NCI-H1694 (cell line): ENCODE data around the gene CISD3.

Source experiments
- DNase-seq: peaks from one replicate; lab custom pipeline; 2025; lab: John Stamatoyannopoulos, UW

CISD3 gene

GRCh38 chr17:38729886-38730525 lies at the start of gene CISD3:
Gene CISD3 (plus strand): TSS chr17:38730341. CDS start chr17:38730359, 18 bp downstream.
- DNase-seq = peak; percentile 60

- DNase-seq = no peak
Measured at GRCh38 chr17:38681096-38681495, 49.0 kb upstream of the CISD3 start.

DNA sequence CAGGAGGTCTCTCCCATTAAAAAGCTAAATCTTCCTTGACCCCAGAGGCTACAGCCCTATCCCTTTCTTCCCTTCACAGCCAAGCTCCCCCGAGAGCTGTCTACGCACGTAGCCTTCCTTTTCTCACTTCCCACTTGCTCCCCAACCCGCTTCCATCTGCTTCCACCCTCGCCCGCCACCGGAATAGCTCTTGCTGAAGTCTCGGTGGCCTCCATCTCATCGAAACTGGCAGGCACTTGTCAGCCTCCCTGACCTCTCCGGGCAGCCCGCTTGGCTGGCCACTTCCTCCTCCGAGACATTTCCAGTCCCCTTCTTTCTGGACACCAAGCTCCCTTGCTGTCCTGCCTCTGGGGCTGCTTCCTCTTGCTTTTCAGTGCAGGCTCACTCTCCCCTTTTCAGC lies 44.6 kb upstream of the CISD3 start:
- DNase-seq = no peak

- DNase-seq = no peak
Measured at GRCh38 chr17:38687286-38687685, 42.9 kb upstream of the CISD3 start.

DNA sequence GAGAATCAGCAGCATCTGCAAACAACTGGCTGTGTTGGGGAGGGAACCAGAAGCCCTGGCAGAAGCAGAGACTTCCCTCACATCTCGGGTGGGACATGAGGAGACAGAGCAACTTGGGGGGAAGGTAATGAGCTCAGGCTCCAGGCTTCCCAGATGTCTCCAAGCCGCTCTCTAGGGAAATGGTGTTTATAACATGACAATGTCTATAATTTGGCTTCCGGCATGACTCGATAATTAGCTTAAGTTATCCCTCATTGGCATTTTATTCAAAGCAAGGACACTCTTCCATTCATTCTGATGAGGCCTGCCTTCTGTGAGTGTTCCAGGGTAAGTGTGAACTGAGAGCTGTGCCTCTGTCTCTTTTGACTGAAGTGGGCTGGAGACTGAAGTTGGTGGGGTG lies 39.8 kb upstream of the CISD3 start:
- DNase-seq = no peak

GRCh38 chr17:38691154-38691553 lies 39.0 kb upstream of the CISD3 start:
- DNase-seq = no peak

DNA sequence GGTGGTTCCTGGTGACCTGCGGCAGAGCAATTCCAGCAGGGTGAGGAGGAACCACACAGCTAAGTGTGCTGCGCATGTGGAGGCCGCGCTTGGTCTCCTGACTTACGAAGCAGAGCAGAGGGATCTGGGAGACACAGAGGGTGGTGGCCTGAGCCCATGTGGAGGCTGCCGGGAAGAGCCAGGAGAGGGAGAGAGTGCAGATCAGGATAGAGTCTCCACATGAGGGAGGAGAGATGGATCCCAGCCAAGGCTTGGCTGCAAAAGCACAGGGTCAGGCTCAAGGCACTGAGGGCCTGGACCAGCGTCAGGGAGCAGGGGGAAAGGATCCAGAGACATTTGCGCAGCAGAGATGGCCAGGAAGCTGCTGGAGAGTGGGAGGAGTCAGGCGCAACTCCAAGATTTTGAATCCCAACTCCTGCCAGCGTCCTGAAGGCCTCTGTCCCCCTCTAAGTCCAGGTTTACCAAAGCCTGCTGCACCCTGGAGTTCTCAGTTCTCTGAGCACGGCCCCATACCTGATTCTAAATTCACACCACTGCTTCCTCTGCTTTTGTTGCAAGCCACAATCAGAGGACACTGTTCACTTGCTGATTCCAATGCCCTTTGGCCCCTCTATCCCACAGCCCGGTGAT lies 36.3 kb upstream of the CISD3 start:
- DNase-seq = no peak

GRCh38 chr17:38697061-38697820 lies 32.9 kb upstream of the CISD3 start:
- no peak for DNase-seq

DNA sequence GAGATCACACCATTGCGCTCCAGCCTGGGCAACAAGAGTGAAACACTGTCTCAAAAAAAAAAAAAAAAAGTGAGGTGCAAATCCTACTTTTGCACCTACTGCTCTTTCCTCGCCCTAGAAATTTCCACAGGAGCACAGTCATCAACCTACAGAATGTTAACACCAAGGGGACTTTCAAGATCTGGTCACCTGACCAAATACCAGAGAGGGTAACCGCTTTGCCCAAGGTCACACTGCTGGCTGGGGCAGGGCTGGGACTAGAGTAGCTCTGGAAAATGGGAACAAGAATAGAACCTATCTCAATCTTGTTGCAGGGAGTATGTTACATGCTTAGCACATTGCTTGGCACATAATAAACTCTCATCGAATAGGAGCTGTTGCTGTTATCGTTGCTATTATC lies 31.4 kb upstream of the CISD3 start:
- no peak for DNase-seq

DNA sequence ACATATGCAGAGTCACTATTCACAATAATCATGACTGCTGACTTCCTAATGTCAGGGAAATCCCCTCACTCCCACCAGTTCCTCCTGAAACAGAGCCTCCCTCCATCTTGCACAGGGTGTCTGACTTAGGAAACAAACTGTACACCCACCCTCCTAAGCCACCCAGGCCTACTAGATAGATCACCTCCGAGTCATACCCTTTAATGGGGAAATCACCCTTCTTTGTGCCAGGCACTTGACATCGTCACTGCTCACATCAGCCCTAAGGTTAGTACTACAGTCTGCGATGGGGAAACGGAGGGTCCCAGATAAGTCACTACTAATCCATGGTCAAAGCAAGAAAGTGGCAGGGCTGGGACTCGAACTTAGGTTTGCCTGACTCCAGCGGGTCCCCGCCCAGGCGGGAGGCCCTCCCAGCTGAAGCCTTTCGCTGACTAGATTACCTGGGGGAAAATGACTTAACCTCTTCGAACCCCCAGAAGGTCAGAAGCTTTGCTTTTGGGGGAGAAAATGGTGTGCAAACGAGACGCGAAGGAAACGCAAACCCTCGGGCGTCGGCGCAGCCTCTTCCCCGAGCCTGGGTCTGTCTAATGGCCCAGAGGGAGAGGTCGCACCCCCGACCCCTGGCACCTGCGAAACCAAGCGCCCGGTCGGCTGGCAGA lies 28.5 kb upstream of the CISD3 start:
- DNase-seq = no peak

GRCh38 chr17:38702166-38702915 lies 27.8 kb upstream of the CISD3 start:
- DNase-seq = peak; percentile 50

DNA sequence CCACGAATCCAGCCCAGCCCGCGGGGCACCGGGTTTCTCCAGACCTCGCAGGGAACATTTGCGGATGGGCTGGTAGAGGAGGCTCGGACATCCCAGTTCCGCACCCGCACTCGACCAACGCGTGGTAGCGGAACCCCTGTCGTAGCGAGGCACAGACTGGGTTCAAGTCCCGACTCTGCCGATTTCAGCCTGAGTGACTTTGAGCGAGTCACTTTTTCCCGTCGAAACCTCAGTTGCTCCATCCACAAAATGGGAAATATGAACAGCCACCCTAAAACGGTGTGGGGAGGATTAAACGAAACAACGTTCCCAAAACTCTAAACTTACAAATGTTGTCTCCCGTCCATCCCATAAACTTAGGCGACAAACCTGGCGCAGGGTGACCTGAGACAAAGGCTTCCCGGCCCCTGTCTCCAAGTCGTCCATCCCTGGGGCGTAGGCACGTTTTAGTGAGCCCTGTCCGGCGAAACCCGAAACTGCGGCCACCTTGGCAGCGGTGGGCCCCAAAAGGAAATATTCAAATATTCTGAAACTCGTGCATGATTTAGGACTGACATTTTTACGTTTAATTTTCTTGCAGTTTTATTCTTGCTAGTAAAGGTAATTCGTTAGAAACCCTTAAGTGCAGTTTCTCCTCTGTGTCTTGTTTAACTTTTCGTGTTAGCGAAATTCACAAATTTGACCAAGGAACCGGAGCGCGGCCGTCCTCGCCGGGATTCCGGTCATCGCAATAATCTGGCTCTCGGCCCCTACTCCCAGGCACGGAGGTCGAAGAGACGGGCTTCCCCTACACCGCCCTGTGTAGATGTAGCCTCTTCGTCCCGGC lies 27.0 kb upstream of the CISD3 start:
- no peak for DNase-seq

DNA sequence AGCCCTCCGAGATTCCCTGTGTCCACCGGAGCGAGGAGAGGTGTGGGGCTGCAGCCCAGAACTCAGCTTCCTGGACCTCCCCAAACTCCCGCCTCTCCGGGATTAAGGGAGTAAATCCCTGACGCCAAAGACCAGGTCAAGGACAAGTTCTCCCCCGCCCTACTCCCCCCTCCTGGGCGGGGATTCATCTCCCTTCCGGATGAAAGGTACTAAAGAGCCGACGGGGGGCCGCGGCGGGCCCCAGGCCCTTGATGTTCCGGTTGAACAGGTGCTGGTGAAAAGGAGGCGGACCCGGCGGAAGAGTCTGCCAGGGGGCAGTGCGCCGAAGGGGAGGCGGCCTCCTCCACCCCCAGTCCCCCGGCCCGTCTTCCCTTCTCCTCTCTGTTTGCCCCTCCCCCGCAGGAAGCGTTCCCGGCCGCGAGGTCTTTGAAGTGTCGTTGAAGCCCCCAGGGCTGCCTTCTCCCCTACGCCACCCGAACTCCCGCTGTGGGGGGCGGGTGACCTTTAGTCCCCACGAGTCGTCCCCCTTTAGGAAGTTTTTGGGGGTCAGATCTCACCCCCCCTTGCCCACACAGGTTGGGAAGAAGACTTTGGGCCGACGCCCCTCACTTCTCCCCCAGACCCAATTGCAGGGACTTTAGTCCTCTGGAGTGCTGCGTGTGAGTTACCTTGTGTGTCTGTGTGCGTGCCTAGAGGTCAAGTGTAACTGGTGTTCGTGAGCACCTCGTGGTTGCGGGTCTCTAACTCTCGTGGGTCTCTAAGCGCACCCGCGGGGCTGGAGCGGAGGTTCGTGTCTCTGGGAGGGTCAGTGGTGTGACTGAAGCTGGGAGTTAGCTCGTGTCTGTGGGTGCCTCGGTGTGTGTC lies 26.2 kb upstream of the CISD3 start:
- DNase-seq = peak; percentile 43

DNA sequence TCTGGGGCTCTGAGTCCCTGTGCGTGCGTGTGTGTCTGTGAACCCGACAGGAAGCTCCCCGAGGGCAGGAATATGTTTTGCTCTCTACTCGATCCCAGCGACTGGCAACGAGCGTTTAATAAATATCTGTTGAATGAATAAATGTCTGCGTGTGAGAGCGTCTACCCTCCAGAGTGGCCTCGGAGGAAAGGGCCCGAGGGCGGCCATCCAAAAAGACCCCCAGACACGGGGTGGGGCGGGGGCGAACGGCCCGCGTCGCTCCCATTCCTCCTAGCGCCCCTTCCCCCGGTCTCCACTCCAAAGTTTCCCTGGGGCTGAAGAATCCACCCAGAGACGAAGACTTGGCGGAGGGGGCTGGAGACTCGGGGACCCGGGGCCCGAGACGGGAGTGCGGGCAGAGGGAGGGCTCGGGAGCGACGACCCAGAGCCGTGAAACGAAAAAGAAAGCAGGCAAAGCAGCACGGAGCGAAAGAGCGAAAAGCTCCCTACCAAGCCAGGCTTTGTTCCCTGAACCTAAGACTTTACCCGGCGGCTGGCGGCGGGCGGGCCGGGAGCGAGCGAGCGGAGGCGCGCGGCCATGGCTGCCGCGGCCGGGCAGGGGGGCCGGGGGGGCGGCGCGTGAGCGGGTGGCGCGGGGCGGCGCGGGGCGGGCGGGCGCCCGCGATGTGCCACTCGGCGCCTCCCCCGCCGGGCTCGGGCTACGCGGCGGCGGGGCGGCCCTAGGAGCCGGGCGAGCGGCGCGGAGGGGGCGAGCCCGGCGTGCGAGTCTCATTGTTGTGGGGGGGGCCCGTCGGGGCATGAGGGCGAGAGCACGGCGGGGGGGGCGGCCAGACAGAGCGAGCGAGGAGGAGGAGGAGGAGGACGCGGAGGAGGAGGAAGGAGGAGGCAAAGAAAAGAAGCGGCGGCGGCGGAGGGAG lies 25.3 kb upstream of the CISD3 start, which contains the start of gene MLLT6:
Gene MLLT6 (plus strand): TSS at position 668 of the 917 bp plus-strand sequence. CDS start 360 bp downstream, outside the sequence.
- DNase-seq = peak; percentile 79

DNA sequence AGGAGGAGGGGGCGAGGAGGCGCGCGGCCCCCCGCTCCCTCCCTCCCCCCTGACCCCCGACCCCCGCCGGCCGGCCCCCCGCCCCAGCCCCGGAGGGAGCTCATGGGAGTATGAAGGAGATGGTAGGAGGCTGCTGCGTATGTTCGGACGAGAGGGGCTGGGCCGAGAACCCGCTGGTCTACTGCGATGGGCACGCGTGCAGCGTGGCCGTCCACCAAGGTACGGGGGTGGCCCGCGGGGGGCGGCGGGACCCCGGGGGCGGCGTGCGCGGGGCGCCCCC lies 24.7 kb upstream of the CISD3 start:
- no peak for DNase-seq

DNA sequence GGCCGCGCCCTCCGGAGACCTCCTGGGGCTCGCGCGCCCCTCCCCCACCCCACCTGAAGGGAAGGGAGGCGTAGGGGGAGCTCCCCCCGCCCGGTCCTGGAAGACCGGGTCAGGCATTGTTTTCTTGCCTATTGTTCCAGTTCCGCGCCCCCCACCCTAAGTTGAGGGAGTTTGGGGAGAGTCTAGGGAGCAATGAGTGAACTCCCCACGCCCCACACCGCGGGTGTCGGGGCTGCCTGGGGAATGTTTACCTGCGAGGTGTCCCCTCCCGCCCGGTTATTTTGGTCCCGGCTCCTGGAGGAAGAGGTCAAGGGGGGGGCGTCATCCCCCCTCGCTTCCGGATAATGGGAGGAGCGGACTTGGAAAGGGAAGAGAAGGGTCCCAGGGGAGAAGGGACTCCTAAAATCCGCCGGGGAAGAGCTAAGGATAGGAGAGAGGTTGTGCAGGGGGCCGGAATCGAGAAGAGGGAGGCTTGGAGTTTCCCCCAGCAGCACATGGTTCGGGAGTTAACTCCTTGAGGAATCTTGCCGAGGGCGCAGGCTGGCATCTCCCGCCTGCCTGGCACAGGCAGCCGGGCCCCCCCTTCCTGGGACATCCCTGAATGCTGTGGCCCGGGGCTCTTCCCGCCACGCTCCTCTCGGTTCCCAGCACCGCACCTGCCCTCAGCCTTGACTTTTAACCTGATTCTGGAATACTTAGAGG lies 24.2 kb upstream of the CISD3 start:
- DNase-seq = no peak

GRCh38 chr17:38706505-38707216 lies 23.5 kb upstream of the CISD3 start:
- no peak for DNase-seq
